ENCODE results near the gene BIK.
A peak's percentile ranks its signal among the peaks of the same experiment; 100 is the strongest.

BIK gene

GRCh38 chr22:43106302-43106701, 4.2 kb upstream of the BIK start:
- DNase-seq = no peak

- no peak for DNase-seq
Observed at GRCh38 chr22:43109511-43109910, 1.0 kb upstream of the BIK start.

- no peak for DNase-seq
Observed at GRCh38 chr22:43109921-43110443, 568 bp upstream of the BIK start.

- peak; percentile 52 for DNase-seq
Observed at GRCh38 chr22:43110927-43111623, 525 bp downstream of the BIK start.

GRCh38 chr22:43113526-43114251, 3.1 kb downstream of the BIK start:
- DNase-seq = no peak

- no peak for DNase-seq
Observed at GRCh38 chr22:43114958-43115357, 4.4 kb downstream of the BIK start.

- no peak for DNase-seq
Observed at GRCh38 chr22:43116932-43117331, 6.4 kb downstream of the BIK start.

GRCh38 chr22:43118024-43118849, 7.7 kb downstream of the BIK start:
- DNase-seq = no peak

GRCh38 chr22:43118953-43119458, 8.5 kb downstream of the BIK start:
- DNase-seq = no peak

- no peak for DNase-seq
Observed at GRCh38 chr22:43126501-43127165, 16.1 kb downstream of the BIK start.

- no peak for DNase-seq
Observed at GRCh38 chr22:43127166-43127908, 16.8 kb downstream of the BIK start.

GRCh38 chr22:43128116-43128515, 17.6 kb downstream of the BIK start:
- DNase-seq = no peak

GRCh38 chr22:43128928-43129424, 18.4 kb downstream of the BIK start:
- DNase-seq = no peak

GRCh38 chr22:43129426-43130425, 19.2 kb downstream of the BIK start:
- DNase-seq = no peak

GRCh38 chr22:43131773-43132501, 21.4 kb downstream of the BIK start:
- DNase-seq = no peak

GRCh38 chr22:43133401-43133800, 22.9 kb downstream of the BIK start:
- no peak for DNase-seq

- no peak for DNase-seq
Observed at GRCh38 chr22:43134553-43134952, 24.0 kb downstream of the BIK start.

GRCh38 chr22:43135565-43135964, 25.0 kb downstream of the BIK start:
- DNase-seq = no peak

GRCh38 chr22:43136255-43136654, 25.7 kb downstream of the BIK start:
- peak; percentile 46 for DNase-seq

GRCh38 chr22:43136801-43137200, 26.3 kb downstream of the BIK start:
- no peak for DNase-seq
